HG02840 (cell line): ENCODE results near the gene SELPLG.
"Not testable (repeated sequence)": the region's sequence is repeated elsewhere in the genome, so short reads cannot be mapped to it uniquely, and the experiment has no call there.

ENCODE experiments used
- ATAC-seq: cut with Tn5 transposase; IDR thresholded peaks from one replicate; pipeline ENCODE4 v1.9.1; 2021; ENCODE audit warnings: mild to moderate bottlenecking, moderate library complexity, moderate number of reproducible peaks; ENCODE audit not compliant: unreplicated experiment, low FRiP score

Gene SELPLG

DNA sequence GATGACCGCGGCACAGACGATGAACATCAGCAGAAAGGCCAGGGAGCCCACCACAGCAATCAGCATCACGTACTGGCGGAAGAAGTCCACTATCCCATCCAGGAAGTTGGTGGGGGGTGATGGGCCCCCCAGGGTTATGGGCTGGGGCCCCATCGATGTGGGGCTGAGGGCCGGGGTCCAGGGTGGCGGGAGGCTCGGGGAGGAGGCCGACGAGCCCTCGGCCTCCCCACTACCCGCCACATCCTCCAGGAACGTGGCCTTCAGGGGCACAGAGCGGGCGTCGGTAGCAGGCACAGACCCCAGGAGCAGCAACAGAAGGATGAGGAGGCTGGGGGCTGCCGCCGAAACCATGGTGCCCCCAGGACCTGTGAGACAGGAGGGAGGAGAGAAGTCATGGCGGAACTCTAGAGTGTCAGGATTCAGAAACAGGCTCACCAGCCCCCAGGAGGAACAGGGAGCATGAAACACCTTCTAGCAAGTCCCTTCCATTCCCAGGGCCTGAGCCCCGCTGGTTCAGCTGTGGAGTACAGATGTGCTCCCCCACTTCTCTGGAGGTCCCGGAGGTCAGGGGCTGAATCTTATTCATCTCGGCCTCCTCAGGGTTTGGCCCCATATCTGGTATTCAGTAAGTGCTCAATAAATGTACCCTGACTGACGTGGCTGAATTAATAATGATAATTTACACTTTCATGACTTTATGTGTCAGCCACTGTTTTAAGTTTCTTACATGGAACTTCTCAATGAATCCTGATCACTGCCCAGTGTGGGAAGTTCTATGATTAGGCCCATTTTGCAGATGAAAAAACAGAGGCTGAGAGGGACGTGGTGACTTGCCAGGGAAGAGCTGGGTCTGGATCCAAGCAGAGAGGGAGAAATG lies 41.4 kb downstream of the SELPLG start:
- no peak for ATAC-seq

- no peak for ATAC-seq
Observed at GRCh38 chr12:108591267-108591980, 42.3 kb downstream of the SELPLG start.

GRCh38 chr12:108590463-108590862 lies 43.2 kb downstream of the SELPLG start:
- ATAC-seq, result not testable (repeated sequence)

GRCh38 chr12:108589840-108590229 lies 43.9 kb downstream of the SELPLG start:
- no peak for ATAC-seq

GRCh38 chr12:108589028-108589839 lies 44.5 kb downstream of the SELPLG start:
- ATAC-seq, result no peak

GRCh38 chr12:108587826-108588225 lies 45.9 kb downstream of the SELPLG start:
- no peak for ATAC-seq

DNA sequence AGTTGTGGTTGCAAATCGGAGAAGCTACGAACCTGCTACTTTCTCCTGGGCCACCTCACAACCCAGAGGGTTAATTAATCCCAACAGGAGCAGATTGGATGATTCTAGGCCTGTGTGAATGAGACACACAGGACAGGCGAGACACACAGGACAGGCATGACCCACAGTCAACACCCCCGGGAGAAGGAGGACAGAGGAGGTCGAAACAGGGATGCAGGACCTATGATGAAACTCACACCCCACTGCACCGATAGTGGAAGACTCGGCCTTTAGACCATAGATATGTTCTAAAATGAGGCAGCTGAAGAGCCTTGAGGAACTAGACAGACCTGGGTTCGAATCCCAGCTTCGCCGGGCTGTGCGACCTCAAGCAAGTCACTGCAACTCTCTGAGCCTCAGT lies 47.4 kb downstream of the SELPLG start:
- no peak for ATAC-seq

DNA sequence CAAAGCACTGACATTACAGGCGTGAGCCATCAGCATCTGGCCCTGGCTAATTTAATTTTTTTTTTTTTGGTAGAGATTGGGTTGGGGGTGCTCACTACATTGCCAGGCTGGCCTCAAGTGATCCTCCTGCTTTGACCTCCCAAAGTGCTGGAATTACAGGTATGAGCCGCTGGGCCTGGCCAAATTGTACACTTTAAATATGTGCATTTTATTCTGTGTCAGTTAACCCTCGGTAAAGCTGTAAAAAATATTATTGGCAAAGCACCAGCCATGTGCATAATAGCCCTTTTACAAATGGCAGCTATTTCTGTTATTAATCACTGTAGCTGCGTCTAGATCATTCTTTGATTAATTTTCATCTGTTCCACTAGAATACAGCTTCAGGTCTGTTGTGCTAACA lies 47.8 kb downstream of the SELPLG start:
- ATAC-seq, result no peak

- no peak for ATAC-seq
Observed at GRCh38 chr12:108584456-108585065, 49.1 kb downstream of the SELPLG start.

- ATAC-seq, result no peak
Observed at GRCh38 chr12:108583991-108584390, 49.7 kb downstream of the SELPLG start.

- no peak for ATAC-seq
Observed at GRCh38 chr12:108582978-108583770, 50.5 kb downstream of the SELPLG start.

DNA sequence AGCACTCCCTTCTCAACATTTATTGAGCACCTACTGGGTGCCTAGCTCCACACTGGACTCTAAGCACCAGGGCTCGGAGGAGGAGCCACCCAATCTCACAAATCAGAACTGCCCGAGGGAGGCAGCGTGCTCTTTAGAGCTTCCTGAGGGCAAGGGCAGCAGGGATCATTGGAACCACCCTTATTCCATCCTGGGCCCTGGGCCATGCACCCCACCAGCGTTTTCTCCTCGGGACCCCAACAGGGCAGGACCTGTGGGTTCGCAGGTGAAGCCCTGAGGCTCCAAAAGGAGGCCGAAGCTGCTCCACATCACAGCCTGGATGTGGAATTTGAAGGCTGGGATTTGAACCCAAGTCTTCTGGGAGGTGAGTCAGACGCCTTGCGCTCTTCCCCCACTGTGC lies 51.2 kb downstream of the SELPLG start:
- ATAC-seq, result no peak

DNA sequence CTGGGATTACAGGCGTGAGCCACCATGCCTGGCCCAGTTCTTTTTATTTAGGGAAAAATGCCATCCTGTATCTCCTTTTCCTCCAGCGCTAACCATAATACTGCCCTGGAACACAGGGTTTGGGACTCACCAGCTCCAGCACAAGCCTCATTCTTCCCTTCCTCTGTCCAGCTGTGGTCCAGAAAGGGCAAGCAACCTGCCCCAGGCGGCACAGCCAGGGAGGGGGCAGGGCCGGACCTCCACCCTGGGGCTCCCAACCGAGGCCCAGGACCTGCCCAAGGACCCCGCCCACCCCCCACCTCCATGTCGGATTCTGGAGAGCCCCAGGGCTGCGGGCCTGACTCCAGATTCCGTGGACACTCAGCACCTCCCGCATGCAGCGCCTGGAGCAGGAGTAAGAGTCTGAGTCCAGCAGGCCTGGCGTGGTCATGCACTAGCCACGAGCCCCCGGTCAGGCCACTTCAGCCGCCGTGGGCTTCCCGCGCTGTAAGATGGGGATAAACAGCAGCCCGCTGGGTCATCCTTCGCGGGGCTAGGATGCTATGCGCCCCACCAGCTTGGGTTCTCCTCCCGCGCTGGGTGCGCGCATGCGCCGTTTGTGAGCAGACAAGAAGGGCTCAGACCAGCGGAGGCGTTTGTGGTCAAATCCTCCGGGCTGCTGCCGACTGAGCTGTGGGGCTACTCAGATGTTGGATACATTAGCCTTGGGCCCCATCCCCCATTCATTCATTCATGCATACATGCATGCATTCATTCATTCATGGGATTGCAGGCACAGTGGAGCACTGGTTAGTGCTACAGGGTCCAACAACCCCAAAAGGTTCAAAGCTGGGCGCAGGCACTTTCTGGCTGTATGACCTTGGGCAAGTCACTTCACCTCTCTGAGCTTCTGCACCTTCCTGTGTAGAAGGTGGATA lies 52.1 kb downstream of the SELPLG start:
- ATAC-seq, result no peak

DNA sequence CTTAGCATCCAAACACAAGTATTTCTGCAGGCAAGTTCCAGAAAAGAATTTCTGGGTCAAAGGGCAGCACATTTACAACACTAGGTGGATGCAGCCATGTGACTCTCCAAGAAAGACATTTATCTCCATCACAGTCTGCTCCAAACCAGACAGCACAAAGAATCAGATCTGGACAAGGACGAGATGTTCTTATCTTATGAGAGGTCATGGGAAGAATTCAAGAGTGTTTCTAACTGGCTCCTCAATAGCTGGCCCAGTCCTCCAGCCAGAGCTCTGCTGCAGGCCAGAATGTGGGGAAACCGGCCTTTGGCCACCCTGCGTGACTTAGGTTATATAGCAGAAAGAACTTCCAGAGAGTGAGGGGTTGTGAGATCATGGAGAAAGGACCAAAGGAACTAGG lies 53.2 kb downstream of the SELPLG start:
- no peak for ATAC-seq

DNA sequence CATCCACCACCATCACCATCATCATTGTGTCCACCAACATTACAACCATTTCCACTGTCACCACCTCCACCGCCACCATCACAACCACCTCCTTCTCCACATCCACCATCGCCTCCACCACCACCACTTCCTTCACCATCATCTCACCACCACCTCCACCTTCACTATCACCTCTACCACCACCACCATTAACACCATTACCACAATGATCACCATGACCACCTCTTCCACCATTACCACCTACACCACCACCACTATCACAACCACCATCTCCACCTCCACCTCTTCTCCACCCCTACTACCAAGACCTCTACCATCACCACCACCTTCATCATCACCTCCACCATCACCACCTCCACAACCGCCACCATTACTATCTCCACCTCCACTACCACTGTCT lies 54.9 kb downstream of the SELPLG start:
- no peak for ATAC-seq

GRCh38 chr12:108578264-108578663 lies 55.4 kb downstream of the SELPLG start:
- ATAC-seq, result no peak

- ATAC-seq, result no peak
Observed at GRCh38 chr12:108577458-108577857, 56.2 kb downstream of the SELPLG start.

DNA sequence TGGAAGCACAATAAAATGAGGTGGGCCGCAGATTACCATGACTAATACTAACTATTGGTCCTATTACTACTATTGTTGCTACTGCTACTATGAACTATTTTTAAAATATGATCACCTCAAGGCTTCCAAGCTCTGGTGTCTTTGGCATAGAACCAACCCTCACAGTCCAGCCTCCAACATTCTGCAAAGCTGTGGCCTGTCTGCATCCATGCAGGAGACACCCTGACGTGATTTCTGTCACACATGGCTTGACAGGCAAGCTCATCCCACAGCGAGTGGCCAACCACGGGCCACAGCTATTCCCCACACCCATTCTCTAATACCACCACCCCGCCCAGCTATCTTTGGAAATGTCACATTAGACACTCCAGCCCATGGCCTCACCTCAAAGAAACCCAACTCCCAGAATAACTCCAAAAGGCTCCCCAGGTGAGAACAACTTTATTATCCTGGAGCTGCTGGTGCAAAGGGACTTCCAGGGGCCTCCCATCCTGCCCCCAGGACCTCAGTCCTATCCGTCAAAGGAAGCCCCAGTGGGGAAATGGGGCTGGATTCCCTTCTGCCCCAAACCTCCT lies 56.9 kb downstream of the SELPLG start:
- ATAC-seq, result no peak
